HepG2 (cell line): ENCODE results near the gene PRKACG. TPM values are rescaled to one million over a fixed set of nuclear protein-coding genes. Genes with fewer than 3 reads are reported as not detected.

Experiments used
- ATAC-seq: fragments of 200-7000 bp; cut with Tn5 transposase; 3 replicates; pipeline ENCODE4 v1.9.1; 2020; ENCODE audit warnings: mild to moderate bottlenecking, moderate library complexity
- BruUV-seq: library from RNA; stranded (reverse); fragments of 400-500 nt; replicated peaks from 2 replicates; lab custom pipeline; 2021; lab: Mats Ljungman, UMichigan
- CTCF ChIA-PET: fragments of 300-600 bp; formaldehyde crosslinking; extraction: SDS; loops from one replicate; lab custom pipeline; 2021; ENCODE audit warnings: low total read pairs, inconsistent platforms, low intra/inter-chr PET ratio; lab: Yijun Ruan, JAX
- POLR2A ChIA-PET: fragments of 350-600 bp; sonication (Branson Sonifier 250); formaldehyde crosslinking; loops from one replicate; lab custom pipeline; 2020; ENCODE audit warnings: antibody characterized with exemption, inconsistent platforms; lab: Yijun Ruan, JAX
- DNase-seq: peaks from one replicate; pipeline ENCODE4 v3.0.0-alpha.2; 2015; ENCODE audit warnings: low spot score
- FAIRE-seq: peaks from 3 replicates; lab custom pipeline; 2011; peaks lifted over from hg19 to GRCh38; lab: Jason Lieb, UNC
- H2AFZ ChIP-seq: one replicate; pipeline ENCODE4 v1.6.1; 2011; ENCODE audit warnings: low read length, inconsistent platforms
- H3K27ac ChIP-seq: fragments of 300-600 bp; 3 replicates; pipeline ENCODE4 v1.8.0; 2011; ENCODE audit warnings: mixed run types, mild to moderate bottlenecking, mixed read lengths, low read length, inconsistent platforms; ENCODE audit not compliant: insufficient read depth; ENCODE audit errors: extremely low read length
- H3K27me3 ChIP-seq, 2 experiments: fragments of 200-600 bp in 1 of 2; 2 replicates in 1 of 2; 3 replicates in 1 of 2; pipeline versions ENCODE4 v1.6.0 to v1.8.0; 2011; ENCODE audit warnings: low read length in 2 of 2, mild to moderate bottlenecking in 2 of 2, moderate library complexity in 2 of 2, inconsistent platforms in 1 of 2; ENCODE audit not compliant: insufficient read depth in 2 of 2, control insufficient read depth in 1 of 2
- H3K36me3 ChIP-seq, 2 experiments: fragments of 200-600 bp in 1 of 2; replicated peaks in 1 of 2; 2 replicates in 1 of 2; 3 replicates in 1 of 2; pipeline versions ENCODE4 v1.5.1 to v1.8.0; 2011; ENCODE audit warnings: low read length in 2 of 2, inconsistent platforms in 1 of 2; ENCODE audit not compliant: insufficient read depth in 2 of 2, control insufficient read depth in 1 of 2
- H3K4me1 ChIP-seq: 2 replicates; pipeline ENCODE4 v1.5.1; 2012; ENCODE audit warnings: low read length, inconsistent platforms; ENCODE audit not compliant: insufficient read depth
- H3K4me2 ChIP-seq: 2 replicates; pipeline ENCODE4 v1.6.0; 2011; ENCODE audit warnings: low read depth, low read length, inconsistent platforms
- H3K4me3 ChIP-seq, 3 experiments: fragments of 200-600 bp in 1 of 3; sonication (generic), shearing (Covaris generic) in 1 of 3; replicated peaks in 1 of 3; 2 replicates each; pipeline ENCODE4 v1.5.1; 2011 to 2016; ENCODE audit warnings: low read length in 3 of 3, inconsistent platforms in 2 of 3, low read depth in 2 of 3, mild to moderate bottlenecking in 2 of 3, control low read depth in 1 of 3, mixed read lengths in 1 of 3; ENCODE audit not compliant: insufficient read depth in 1 of 3
- H3K79me2 ChIP-seq: one replicate; pipeline ENCODE4 v1.6.1; 2011; ENCODE audit warnings: low read length, inconsistent platforms; ENCODE audit not compliant: insufficient read depth
- H3K9ac ChIP-seq: 2 replicates; pipeline ENCODE4 v1.6.0; 2011; ENCODE audit warnings: mild to moderate bottlenecking, low read depth, low read length, inconsistent platforms; ENCODE audit not compliant: insufficient read depth
- H3K9me3 ChIP-seq: 2 replicates; pipeline ENCODE4 v1.5.1; 2012; ENCODE audit warnings: mild to moderate bottlenecking, low read length
- H4K20me1 ChIP-seq: 2 replicates; pipeline ENCODE4 v1.6.0; 2011; ENCODE audit warnings: inconsistent platforms, mild to moderate bottlenecking, low read length, moderate library complexity; ENCODE audit not compliant: insufficient read depth
- ELF1 ChIP-seq: sonication (generic); formaldehyde crosslinking; IDR thresholded peaks from 2 replicates; pipeline ENCODE4 v1.4.0; 2020; ENCODE audit warnings: missing genetic modification reagents
- NKX3-1 ChIP-seq: sonication (generic); formaldehyde crosslinking; IDR thresholded peaks from 2 replicates; pipeline ENCODE4 v1.5.0; 2020; ENCODE audit warnings: missing genetic modification reagents
- ZNF24 ChIP-seq: fragments of 450-650 bp; IDR thresholded peaks from 2 replicates; pipeline ENCODE4 v1.6.1; 2017; ENCODE audit warnings: antibody characterized with exemption, mild to moderate bottlenecking
- ZNF282 ChIP-seq: fragments of 450-650 bp; IDR thresholded peaks from 2 replicates; pipeline ENCODE4 v1.6.1; 2018; ENCODE audit not compliant: partially characterized antibody
- WGBS: methylation state at CpG from one replicate; pipeline ENCODE4 v1.1.6; 2017; ENCODE audit warnings: low lambda C conversion rate; 5-methylcytosine and 5-hydroxymethylcytosine counted together
- in situ Hi-C: cut with HindIII; loops from 2 replicates; pipeline ENCODE4 v1.10.0; 2017; ENCODE audit warnings: low pct_unique_long_range_greater_than_20kb; ENCODE audit not compliant: extremely low pct_ligation_motif_present
- intact Hi-C: fragments of 100-400 bp; cut with micrococcal nuclease; formaldehyde crosslinking; loops from one replicate; pipeline ENCODE4 v1.10.0; 2022; ENCODE audit not compliant: unreplicated experiment
- polyA plus RNA-seq, 8 experiments: library from polyadenylated mRNA; depleted of rRNA in 3 of 8; stranded (reverse) in 7 of 8; unstranded in 1 of 8; fragments of >200 nt; fragmentation: Illumina TruSeq in 4 of 8; extraction: Trizol in 4 of 8; gene quantifications; 2 replicates each; pipeline versions ENCODE4 v1.2.1 to v1.2.3, GENCODE V29; 2011 to 2016; ENCODE audit warnings: low read depth in 4 of 8, missing spikeins in 1 of 8, mixed read lengths in 1 of 8; ENCODE audit not compliant: insufficient read depth in 1 of 8
- total RNA-seq, 5 experiments: library from RNA; depleted of rRNA; stranded (reverse); fragments of >200 nt; fragmentation: Illumina TruSeq; extraction: Trizol; gene quantifications; 2 replicates each; pipeline ENCODE4 v1.2.3, GENCODE V29; 2016; ENCODE audit warnings: low read depth in 1 of 5
- TF ChIP-seq, protein P1 (sequence below): sonication (generic); formaldehyde crosslinking; IDR thresholded peaks from 2 replicates; pipeline ENCODE4; 2020; ENCODE audit warnings: missing genetic modification reagents, mild to moderate bottlenecking, borderline replicate concordance
- TF ChIP-seq, protein P2 (sequence below): sonication (generic); formaldehyde crosslinking; IDR thresholded peaks from 2 replicates; pipeline ENCODE4 v1.8.1; 2023; ENCODE audit warnings: missing genetic modification reagents, mild to moderate bottlenecking, borderline replicate concordance
- TF ChIP-seq, protein P3 (sequence below): sonication (generic); formaldehyde crosslinking; IDR thresholded peaks from 2 replicates; pipeline ENCODE4 v1.4.0; 2020; ENCODE audit warnings: mild to moderate bottlenecking, missing genetic modification reagents
- TF ChIP-seq, protein P4 (sequence below): sonication (generic); formaldehyde crosslinking; conservative IDR thresholded peaks from 2 replicates; pipeline ENCODE4 v1.5.0; 2020; ENCODE audit warnings: missing genetic modification reagents
- TF ChIP-seq, protein P5 (sequence below): sonication (generic); formaldehyde crosslinking; IDR thresholded peaks from 2 replicates; pipeline ENCODE4 v1.8.0; 2022; ENCODE audit warnings: mild to moderate bottlenecking, missing genetic modification reagents, borderline replicate concordance
- TF ChIP-seq, protein P6 (sequence below): IDR thresholded peaks from 2 replicates; pipeline ENCODE4 v1.6.1; 2016; ENCODE audit warnings: low read depth

PRKACG gene
- total and polyA plus RNA-seq, 2 of the 13 experiments (the other 11 are each of a cell fraction or from before 2014, with no cell fraction given) = not detected

DNA sequence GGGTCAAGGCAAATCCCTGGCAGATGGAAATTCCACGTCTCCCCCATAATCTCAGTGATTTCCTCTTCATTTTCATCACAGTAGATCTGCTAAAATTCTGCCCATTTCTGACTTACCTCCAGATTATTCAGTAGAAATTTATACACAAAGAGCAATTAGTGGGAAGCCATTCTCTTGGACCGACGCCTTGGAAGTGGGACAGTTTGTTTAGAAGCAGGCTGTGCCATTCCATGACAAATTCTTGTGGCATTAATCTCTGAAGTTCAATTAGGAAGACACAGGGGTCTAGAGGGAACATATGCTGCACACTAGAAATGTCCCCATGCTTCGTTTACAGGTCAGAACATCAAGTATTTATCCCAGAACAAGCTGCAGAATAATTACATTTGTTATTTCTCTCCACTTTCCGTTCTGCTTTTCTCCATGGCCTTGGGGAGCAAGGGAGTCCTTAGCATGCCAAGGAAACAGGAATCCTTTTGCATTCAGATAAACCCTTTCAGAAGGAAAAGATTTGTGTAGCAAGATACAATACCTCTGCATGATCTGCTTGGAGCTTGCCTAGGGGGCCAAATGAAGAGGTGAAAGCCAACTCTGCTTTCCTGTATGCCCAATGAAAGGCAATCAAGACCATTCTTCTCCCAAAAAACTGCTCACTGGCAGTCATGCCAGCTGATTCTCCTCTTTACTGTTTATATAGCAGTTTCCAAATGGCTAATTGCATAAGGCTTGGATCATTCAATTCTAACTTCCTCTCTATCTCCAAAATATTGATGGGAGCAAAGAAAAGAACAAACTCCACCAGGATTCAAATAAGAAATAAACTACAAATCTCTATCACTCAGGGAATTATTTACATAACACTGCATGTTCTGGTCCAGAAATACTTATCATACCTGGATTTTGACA is 2.5 kb upstream of the PRKACG start:
- no peak overlapping the region for H3K4me2 ChIP-seq
- no peaks in the 10 kb centered on the region; a peak in 1 of 5 replicates for H3K27me3 ChIP-seq
- H3K36me3 ChIP-seq = no peaks in the 10 kb centered on the region
- ChIA-PET POLR2A (no interaction called here), CTCF (no interaction called here)
- H3K9ac ChIP-seq = no peak overlapping the region
- H2AFZ ChIP-seq = no peak overlapping the region
- no peaks in the 10 kb centered on the region for H3K4me1 ChIP-seq
- intact Hi-C loops = no loop called here
- WGBS = 47% methylated on average over 5 of the region's 5 CpGs
- H3K4me3 ChIP-seq = no peak overlapping the region
- H4K20me1 ChIP-seq = no peaks in the 10 kb centered on the region
- no peak for ATAC-seq
- in situ Hi-C loops = no loop called here
- BruUV-seq = no TSS peak
- H3K27ac ChIP-seq = no peak overlapping the region
- no peak for FAIRE-seq
- no peak for DNase-seq
- no peaks in the 10 kb centered on the region for H3K9me3 ChIP-seq
- H3K79me2 ChIP-seq = no peaks in the 10 kb centered on the region
- TF ChIP-seq, protein P1, sequence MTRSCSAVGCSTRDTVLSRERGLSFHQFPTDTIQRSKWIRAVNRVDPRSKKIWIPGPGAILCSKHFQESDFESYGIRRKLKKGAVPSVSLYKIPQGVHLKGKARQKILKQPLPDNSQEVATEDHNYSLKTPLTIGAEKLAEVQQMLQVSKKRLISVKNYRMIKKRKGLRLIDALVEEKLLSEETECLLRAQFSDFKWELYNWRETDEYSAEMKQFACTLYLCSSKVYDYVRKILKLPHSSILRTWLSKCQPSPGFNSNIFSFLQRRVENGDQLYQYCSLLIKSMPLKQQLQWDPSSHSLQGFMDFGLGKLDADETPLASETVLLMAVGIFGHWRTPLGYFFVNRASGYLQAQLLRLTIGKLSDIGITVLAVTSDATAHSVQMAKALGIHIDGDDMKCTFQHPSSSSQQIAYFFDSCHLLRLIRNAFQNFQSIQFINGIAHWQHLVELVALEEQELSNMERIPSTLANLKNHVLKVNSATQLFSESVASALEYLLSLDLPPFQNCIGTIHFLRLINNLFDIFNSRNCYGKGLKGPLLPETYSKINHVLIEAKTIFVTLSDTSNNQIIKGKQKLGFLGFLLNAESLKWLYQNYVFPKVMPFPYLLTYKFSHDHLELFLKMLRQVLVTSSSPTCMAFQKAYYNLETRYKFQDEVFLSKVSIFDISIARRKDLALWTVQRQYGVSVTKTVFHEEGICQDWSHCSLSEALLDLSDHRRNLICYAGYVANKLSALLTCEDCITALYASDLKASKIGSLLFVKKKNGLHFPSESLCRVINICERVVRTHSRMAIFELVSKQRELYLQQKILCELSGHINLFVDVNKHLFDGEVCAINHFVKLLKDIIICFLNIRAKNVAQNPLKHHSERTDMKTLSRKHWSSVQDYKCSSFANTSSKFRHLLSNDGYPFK (CRISPR knock-in tag) = no peak
- TF ChIP-seq ZNF282 (no peak), ZNF24 (no peak), NKX3-1 (no peak), ELF1 (CRISPR knock-in tag) (no peak)
- TF ChIP-seq, protein P2, sequence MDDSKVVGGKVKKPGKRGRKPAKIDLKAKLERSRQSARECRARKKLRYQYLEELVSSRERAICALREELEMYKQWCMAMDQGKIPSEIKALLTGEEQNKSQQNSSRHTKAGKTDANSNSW (CRISPR knock-in tag) = no peak
- TF ChIP-seq, protein P3, sequence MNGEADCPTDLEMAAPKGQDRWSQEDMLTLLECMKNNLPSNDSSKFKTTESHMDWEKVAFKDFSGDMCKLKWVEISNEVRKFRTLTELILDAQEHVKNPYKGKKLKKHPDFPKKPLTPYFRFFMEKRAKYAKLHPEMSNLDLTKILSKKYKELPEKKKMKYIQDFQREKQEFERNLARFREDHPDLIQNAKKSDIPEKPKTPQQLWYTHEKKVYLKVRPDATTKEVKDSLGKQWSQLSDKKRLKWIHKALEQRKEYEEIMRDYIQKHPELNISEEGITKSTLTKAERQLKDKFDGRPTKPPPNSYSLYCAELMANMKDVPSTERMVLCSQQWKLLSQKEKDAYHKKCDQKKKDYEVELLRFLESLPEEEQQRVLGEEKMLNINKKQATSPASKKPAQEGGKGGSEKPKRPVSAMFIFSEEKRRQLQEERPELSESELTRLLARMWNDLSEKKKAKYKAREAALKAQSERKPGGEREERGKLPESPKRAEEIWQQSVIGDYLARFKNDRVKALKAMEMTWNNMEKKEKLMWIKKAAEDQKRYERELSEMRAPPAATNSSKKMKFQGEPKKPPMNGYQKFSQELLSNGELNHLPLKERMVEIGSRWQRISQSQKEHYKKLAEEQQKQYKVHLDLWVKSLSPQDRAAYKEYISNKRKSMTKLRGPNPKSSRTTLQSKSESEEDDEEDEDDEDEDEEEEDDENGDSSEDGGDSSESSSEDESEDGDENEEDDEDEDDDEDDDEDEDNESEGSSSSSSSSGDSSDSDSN (CRISPR knock-in tag) = no peak
- TF ChIP-seq, protein P4, sequence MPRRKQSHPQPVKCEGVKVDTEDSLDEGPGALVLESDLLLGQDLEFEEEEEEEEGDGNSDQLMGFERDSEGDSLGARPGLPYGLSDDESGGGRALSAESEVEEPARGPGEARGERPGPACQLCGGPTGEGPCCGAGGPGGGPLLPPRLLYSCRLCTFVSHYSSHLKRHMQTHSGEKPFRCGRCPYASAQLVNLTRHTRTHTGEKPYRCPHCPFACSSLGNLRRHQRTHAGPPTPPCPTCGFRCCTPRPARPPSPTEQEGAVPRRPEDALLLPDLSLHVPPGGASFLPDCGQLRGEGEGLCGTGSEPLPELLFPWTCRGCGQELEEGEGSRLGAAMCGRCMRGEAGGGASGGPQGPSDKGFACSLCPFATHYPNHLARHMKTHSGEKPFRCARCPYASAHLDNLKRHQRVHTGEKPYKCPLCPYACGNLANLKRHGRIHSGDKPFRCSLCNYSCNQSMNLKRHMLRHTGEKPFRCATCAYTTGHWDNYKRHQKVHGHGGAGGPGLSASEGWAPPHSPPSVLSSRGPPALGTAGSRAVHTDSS (CRISPR knock-in tag) = no peak
- TF ChIP-seq, protein P5, sequence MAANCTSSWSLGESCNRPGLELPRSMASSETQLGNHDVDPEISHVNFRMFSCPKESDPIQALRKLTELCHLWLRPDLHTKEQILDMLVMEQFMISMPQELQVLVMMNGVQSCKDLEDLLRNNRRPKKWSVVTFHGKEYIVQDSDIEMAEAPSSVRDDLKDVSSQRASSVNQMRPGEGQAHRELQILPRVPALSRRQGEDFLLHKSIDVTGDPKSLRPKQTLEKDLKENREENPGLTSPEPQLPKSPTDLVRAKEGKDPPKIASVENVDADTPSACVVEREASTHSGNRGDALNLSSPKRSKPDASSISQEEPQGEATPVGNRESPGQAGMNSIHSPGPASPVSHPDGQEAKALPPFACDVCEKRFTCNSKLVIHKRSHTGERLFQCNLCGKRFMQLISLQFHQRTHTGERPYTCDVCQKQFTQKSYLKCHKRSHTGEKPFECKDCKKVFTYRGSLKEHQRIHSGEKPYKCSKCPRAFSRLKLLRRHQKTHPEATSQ = no peak
- TF ChIP-seq, protein P6, sequence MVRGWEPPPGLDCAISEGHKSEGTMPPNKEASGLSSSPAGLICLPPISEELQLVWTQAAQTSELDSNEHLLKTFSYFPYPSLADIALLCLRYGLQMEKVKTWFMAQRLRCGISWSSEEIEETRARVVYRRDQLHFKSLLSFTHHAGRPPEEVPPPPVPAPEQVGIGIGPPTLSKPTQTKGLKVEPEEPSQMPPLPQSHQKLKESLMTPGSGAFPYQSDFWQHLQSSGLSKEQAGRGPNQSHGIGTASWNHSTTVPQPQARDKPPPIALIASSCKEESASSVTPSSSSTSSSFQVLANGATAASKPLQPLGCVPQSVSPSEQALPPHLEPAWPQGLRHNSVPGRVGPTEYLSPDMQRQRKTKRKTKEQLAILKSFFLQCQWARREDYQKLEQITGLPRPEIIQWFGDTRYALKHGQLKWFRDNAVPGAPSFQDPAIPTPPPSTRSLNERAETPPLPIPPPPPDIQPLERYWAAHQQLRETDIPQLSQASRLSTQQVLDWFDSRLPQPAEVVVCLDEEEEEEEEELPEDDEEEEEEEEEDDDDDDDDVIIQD = no peak
